LHCN-M2 (cell line): ENCODE results near the gene CPNE7. TPM values are rescaled to one million over a fixed set of nuclear protein-coding genes. Genes with fewer than 3 reads are reported as not detected.
"Not testable (repeated sequence)": the region's sequence is repeated elsewhere in the genome, so short reads cannot be mapped to it uniquely, and the experiment has no call there.

Source experiments
- DNase-seq: peaks from one replicate; pipeline ENCODE4 v3.0.0-alpha.2; 2012; ENCODE audit warnings: low read depth
- total RNA-seq: library from RNA; depleted of rRNA; stranded (reverse); fragments of >200 nt; gene quantifications from 2 replicates; pipeline ENCODE4 v1.2.3, GENCODE V29; 2014

CPNE7 gene
- total RNA-seq, 1 experiment from 2014 or later: 119 TPM

DNA sequence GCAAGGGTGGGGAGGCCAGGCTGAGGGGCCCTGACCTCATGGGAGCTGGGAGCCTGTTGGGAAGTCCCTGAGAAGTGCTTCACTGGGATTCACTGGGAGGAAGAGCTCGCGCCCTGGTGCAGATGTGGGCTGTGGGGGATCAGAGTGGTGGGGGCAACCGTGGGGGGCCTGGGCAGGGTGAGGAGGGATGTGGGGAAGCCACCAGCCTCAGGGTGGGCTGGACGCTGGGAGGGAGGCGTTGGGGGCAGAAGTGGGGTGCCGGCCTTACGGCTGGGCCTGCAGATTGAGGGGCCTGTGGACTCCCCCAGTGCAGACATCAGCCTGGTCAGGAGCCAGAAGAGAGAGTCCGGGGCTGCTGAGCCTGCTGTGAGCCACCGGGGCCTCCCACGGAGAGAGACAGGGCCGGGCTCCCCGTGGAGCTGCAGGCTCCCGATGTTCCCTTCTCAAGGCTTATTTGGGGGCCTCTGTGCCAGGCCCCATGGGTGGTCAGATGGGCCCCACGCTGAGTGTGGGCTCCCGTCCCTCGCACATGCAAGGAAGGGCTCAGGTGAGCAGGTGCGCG lies 45.7 kb downstream of the CPNE7 start:
- DNase-seq: no peak

DNA sequence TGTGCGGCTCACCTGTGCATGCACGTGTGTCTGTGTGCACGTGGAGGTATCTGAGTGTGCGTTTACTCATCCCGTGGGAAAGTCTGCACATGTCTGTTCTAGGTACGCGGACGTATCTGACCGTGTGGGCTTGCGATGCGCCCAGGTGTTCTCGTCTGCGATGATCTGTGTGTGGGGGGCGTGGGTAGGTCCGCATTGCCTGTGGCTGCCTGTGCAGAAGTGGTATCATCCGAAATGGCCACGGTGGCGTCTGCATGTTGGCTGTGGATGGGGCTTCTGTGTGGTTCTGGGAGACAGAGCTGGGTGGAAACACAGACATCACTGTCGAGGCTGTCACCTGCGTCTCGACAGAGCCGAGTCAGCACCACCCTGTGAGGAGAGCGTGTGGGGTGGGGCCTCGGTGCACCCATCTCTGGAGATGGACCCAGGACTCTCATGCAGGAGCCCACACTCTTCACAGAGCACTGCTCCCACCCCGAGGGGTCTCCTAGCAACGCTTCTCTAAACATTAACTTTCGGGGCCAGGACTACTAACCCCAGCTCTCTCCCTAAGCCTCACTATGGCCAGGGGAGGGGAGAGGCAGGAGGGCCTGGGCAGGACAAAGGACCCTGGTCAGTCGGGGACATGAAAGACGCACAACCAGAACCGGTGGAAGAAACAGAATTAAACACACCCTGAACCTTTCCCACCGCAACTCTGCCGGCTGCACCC lies 46.3 kb downstream of the CPNE7 start:
- DNase-seq: no peak

DNA sequence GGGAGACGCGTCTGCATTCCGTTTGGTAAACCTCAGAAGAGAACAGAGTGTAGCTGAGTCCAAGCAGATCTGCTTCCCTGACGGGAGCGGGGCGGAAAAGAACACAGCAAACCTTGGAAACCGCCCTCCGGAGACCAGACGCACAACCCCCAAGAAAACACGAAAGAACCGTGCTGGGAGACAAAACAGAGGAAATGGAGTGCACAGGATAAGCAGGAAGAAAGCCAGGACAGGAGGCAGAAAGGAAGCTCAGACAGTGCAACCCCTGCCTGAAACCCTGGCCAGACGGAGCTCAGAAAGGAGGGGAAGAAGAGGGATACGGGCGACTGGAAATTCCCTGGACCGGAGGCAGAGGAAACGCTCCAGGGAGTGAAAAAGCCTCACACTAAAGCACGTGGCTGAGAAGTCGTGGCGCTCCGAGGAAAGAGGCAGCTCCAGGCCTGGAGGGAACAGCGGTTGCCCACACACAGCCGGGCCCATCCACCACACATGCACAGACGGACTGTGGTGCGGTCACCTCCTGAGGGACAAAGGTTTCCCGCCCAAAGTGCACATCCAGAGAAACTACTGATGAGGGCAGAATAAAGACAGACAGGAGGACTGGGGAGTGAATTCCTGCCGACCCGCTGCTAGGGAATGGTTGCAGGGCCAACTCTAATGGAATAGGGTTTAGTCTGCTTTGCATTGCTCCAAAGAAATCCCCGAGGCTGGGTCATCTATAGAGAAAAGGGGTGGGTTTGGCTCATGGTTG lies 48.1 kb downstream of the CPNE7 start:
- no peak for DNase-seq

DNA sequence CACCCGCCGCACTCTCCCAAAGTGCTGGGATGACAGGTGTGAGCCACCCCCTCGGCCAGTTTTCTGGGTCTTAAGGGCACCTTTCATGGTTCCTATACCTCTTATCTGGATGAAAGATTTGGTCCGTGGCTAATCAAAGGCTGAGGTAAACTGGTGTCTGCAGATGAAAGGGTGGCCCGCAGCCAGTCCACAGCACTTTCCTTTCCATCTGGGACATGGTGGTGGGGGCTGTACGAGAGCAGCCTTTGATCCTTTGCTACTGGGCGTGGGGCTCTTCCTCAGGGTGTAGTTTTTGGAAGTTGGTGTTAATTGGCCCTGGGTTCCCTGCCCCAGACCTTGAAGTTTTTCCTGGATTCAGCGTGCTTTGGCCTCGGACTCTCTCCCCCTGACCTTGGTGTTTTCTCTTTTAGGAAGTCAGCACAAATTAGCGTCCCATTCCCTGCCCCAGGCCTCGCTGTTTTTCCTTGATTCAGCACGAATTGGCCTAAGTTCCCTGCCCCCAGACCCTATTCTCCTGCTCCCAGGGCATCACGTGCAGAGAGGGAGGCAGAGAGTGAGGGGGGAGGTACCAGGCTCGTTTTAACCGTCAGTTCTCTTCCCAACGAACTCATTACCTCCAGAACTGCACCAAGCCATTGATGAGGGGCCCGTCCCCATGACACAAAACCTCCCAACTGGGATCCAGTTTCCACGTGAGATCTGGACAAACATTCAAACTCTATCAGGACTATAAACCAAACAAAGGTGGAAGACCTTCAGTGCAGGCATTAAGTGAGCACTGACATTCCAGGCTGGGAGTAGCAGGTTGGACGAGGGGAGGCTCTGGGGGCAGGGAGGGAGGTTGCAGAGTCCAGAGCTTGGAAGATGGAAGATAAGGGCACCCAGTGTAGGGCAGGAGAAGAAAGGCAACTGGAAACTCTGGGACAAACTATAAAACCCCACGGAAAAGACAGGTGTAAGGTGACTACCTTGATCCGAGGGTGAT lies 49.5 kb downstream of the CPNE7 start:
- no peak for DNase-seq

DNA sequence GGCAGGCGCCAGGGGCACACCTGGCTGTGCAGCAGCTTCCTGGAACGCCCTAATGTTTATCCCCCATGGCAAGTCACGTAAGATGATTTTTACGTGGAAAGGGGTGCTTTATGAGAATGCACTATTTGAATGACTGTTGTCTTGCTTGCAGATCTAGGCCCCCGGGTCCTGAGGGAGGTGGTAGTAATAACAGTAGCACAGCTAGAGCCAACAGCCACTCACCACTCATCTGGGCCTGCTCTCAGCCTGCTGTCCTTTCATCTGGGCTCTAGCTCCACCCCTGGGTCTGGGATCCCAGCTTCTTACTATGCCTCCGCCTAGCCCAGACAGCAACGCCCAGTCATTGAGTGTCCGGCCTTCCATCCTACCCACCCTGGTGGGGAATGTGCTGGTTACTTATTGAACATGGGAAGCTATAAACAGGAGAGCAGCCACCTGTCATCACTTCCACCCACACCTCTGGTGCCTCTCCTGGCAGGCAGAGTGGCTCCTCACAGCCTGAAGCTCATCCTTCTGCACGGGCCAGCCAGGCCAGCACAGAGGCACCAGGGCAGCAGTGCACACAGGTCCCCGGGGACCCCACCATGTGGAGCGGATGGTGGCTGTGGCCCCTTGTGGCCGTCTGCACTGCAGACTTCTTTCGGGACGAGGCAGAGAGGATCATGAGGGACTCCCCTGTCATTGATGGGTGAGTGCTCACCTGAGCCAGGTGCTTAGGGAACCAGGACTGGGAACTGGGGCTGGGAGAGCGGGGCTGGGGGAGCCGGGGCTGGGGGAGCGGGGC lies 54.5 kb downstream of the CPNE7 start:
- DNase-seq: no peak

DNA sequence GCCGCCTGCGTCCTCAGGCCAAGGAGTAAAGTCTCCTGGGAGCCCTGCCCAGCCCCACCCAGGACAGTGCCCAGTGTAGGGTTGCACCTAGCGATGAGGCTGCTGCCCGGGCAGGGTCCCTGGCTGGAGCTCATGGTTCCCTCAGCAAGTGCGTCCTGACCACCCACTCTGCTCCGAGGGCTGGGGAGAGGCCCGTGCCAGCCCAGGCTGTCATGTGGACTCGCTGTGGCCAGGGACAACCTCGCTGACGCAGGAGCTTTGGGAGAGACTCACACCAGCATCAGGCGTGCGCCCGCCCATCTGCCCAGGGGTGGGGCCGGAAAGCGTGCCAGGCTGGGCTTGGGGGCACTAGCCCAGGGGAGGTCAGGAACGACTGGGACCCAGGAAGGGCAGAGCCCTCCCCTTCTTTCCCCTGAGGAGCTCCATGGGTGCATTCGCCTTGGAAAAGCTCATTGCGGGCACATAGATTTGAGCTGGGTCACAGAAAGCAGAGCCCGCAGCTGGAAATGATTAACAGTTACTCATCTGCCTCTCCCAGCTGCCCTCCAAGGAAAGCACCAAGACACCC lies 57.6 kb downstream of the CPNE7 start:
- peak; percentile 92 for DNase-seq

DNA sequence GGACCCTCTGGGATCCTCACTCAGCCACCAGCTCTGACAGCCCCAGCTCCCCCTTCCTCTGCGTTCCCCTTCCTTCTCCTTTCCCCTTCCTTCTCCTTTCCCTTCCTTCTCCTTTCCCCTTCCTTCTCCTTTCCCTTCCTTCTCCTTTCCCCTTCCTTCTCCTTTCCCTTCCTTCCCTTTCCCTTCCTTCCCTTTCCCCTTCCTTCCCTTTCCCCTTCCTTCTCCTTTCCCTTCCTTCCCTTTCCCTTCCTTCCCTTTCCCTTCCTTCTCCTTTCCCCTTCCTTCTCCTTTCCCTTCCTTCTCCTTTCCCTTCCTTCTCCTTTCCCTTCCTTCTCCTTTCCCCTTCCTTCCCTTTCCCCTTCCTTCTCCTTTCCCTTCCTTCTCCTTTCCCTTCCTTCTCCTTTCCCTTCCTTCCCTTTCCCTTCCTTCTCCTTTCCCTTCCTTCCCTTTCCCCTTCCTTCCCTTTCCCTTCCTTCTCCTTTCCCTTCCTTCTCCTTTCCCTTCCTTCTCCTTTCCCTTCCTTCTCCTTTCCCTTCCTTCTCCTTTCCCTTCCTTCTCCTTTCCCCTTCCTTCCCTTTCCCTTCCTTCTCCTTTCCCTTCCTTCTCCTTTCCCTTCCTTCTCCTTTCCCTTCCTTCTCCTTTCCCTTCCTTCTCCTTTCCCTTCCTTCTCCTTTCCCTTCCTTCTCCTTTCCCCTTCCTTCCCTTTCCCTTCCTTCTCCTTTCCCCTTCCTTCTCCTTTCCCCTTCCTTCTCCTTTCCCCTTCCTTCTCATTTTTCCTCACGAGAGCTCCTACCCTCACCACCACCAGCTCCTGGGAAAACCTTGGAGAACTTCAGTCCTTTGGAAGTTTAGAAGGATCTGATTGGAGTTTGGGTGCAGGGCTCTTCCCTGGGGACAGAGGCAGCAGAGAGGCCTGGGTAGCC lies 59.2 kb downstream of the CPNE7 start:
- DNase-seq: not testable (repeated sequence)

DNA sequence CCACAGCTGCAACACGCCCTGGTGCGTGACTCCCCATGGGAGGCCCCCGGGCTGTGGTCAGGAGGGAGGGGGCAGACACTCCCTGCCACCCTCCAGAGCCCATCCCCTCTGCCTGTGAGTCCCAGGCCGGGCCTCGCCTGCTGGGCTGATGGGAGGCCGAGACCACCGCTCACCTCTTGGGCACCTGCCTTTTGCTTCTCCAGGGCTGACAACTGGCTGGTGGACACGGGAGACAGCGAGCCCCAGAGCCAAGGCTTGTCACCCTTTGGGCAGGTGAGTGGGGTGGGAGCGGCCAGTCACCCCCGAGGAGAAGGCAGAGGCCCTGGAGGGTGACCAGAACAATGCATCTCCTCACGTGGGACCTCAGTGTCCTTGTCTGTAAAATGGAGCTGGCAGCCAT lies 61.1 kb downstream of the CPNE7 start:
- no peak for DNase-seq

DNA sequence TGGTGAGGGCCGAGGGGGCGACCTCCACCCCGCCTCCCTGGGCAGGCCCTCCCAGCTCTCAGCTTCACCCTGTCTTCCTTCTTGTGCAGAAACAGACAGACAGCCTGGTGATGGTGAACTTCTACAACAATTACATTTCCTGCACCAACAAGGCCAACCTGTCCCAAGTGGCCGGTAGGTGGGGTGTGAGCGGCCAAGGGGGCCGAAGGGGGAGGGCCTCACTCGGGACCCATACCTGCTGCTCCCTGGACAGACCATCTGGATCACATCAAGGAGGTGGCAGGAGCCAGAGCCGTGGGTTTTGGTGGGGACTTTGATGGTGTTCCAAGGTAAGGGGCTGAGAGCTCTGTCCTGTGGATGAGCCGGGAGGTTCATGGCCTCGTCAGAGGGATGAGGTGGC lies 61.8 kb downstream of the CPNE7 start:
- no peak for DNase-seq

DNA sequence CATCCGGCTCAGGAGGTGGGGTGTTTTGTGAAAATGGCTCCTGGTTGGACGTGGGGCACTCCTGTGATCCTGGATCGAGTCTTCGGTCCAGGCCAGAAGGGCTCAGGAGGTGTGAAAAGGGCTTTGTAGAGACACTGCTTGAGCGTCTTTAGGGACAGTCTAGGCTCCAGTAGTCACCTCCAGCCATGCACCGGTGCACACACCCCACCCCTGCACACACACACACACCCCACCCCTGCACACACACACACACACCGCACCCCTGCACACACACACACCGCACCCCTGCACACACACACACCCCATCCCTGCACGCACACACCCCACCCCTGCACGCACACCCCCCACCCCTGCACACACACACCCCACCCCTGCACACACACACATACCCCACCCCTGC lies 62.9 kb downstream of the CPNE7 start:
- no peak for DNase-seq

DNA sequence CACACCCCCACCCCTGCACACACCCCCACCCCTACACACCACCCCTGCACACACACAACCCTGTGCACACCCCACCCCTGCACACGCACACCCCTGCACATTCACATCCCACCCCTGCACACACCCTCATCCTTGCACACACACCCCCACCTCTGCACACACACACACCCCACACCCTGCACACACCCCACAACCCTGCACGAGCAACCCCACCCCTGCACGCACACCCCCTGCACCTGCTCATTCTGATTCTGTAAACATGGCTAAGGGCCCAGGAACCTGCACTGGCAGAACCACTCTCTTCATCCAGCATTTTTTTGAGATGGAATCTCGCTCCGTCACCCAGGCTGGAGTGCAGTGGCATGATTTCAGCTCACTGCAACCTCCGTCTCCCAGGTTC lies 63.8 kb downstream of the CPNE7 start:
- DNase-seq: no peak

DNA sequence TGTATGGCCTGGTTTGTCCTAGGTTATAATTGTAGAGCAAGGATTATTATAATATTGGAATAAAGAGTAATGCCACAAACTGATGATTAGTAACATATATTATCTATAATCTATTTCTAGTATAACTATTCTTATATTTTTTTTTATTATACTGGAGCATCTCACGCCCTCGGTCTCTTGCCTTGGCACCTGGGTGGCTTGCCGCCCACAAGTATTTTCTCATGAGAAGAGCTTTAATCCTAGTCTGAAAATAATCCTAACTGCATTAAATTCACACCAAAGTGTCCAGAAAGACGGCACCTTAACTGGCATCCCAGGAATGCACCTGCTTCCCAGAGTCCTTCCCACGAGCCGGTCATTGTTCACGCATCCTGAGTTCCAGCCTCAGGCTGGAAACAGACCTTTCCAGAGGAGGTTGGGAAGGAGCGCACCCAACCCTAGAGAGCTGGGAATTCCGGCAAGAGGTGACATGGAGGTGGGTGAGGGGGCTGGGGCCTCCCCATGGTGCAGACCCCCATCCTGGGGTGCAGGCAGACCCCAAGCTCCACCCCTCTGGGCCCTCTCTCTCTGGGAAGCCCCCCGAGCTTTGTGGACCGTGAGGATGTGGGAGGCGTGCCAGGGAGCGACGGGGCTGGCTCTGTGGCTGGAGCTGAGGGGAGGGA lies 66.0 kb downstream of the CPNE7 start:
- DNase-seq: no peak

DNA sequence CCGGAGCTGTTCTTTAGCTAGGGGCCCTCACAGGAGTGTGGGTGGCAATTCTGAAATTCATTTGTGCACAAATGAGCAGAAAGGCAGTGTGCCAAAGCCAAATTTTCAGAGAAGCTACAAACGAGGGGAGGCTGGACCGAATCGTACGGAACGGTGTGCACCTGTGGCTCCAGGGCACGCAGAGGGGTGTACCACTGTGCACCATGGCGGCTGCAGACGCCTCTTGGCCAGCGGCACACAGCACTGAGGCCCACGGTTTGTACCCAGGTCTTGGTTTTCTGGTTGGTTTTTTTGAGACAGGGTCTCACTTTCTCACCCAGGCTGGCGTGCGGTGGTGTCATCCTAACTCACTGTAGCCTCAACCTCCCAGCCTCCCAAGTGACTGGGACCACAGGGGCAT lies 67.0 kb downstream of the CPNE7 start:
- DNase-seq: no peak

DNA sequence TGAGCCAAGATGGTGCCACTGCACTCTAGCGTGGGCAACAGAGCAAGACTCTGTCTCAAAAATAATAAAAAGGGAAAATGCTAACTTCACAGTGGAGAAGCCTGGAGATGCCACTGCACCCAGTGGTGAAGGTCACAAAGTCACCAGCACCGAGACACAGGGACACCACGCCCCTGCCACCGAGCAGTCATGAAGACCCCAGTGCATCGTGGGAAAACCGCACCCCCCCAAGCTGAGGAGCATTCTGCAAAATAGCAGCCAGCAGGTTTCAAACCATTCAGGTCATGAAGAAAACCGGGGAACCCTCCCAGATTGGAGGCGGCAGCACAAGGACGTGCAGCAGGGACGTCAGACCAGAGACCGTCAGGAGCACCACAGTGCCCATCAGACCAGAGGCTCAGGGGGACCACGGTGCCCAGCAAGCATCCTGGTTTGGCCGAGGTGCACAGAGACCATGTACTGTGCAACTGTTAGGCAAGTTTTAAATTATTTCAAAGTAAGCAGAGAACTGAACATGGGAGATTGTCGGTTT lies 68.3 kb downstream of the CPNE7 start:
- no peak for DNase-seq

DNA sequence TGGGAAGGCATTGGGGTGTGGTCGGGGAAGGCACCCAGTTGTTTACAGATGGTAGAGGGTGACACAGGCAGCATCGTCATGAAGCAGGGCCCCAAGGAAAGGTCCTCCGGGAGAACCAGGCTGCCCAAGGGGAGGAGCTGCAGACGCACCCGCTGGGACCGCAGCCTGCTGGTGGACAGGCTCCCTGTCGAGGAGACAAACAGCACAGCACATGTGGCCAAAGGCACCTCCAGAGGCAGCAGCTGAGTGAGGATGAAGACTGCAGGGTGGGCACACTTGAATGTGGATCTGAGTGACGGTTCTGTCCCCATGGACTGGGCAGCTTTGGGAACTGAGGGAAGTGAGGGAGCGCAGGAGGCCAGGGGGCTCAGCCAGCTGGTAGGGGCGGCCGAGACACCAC lies 69.6 kb downstream of the CPNE7 start:
- DNase-seq: no peak

DNA sequence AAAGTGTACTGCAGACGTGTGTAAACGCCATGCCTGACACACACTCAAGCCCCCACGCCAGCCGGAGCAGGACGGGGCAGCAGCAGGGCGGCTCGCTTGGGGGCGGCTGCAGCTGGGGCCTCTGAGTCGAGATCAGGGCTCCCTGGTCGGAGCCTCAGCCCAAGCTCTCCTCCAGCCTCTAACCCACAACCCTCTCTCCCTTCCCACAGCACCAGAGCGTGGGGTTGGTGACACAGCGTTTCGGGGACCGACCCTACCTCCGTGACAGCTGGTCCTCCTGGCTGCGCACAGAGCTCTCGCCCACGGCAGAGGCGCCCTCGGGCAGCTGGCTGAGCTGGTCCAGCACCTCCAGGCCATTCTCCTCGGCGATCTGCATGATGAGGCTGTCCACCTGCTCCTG lies 70.7 kb downstream of the CPNE7 start:
- DNase-seq: no peak
